ENCODE data around the gene TWIST2.

The TWIST2 gene

DNA sequence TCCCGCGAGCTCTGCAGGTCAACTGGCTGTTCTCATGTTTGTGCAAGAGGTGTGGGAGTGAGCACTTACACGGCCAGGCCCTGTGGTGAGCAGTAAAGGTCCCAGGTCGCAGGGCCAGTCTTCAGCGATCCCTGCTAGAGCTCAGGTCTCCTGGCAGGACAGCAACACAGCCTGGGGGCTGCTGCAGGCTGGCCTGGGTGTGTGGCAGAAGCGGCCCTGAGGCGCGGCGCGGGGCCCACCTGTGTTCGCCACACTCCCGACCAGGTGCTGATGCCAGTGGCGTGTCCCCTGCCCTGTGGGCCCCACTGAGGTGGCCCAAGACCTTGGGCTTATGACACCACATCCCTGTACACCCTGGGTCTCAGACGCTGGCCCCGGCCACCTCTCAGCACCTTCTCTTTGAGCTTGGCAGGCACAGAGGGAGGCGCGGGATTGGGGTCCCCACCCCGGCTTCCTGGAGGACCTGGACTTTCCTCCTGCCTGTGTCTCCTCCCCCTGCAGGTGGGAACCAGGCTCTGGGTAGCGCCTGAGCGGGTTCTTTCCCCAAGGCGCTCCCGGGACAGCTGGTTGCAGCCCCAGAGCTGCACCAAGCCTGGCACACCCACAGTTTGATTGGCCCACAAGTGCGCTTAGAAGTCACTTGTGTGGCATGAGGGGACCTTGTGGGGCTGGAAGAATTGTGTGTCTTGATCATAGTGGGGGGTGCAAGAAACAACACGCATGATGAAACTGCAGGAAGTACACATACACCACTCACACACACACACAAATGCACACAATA is 59.2 kb downstream of the TWIST2 start:
- no peak for FAIRE-seq

- no peak for FAIRE-seq
Measured at GRCh38 chr2:238907717-238908173, 59.9 kb downstream of the TWIST2 start.

DNA sequence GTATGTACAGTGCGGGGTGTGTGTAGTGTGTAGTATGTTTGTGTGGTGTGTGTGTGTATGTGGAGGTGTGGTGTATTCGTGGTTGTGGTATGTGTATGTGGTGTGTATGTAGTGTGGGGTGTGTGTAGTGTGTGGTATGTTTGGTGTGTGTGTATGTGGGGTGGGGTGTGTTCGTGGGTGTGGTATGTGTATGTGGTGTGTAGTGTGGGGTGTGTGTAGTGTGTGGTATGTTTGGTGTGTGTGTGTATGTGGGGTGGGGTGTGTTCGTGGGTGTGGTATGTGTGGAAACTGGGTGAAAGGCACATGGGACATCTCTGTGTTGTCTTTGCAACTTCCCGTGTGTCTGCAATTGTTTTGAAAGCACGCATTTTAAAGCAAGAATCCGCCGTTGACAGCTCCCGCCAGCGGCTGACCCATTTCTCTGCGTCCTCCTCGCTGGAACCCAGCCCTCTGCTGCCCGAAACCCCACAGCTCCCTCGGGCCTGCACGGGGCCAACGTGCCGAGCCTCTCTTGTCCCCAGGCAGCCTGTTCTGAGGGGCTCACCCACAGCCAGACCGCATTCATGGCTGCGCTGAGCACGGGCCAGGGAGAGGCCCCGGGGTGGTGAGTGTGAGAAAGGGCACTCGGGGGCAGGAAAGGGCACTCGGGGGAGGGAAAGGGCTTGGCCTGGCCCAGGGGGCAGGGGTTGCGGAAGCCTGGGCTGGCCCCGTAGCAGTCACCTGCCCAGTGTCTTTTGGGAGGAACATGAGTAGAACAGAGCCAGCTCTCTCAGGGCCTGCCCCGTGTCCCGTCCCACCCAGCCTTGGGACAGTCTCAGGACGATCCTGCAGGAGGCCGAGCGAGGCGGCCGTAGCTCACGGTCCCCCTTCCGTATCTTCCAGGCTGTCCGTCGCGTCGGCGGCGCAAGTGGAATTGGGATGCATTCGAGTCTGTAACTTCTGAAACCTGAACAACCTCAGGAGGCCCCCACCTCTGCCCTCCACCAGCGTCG is 61.4 kb downstream of the TWIST2 start:
- FAIRE-seq: no peak

DNA sequence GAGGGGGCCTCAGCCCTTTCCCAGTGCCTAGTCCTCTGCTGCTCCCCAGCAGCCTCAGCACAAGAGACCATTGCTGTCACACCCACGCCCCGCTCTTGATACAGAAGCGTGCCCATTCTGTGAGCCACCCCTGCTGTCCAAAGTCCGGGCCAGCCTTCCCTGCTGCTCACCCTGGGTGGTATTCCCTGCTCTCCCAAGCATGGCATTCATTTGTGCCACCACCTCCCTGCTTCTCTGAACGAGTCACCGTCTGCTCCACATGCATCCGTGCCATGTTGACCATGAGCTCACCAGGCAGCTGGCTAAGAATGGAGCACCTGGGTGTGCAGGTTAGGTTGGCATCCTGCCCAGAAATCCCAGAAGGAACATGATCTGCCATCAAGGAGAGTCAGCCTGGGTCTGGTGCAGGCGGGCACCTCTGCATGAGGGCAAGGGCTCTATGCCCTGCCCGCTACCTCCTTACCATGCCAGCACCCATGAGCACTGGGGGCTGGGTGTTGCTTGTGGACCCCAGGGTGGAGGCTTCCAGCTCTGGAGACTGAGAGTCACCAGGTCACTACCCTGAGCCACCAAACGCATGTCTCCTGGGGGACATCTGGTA is 63.0 kb downstream of the TWIST2 start:
- no peak for FAIRE-seq

DNA sequence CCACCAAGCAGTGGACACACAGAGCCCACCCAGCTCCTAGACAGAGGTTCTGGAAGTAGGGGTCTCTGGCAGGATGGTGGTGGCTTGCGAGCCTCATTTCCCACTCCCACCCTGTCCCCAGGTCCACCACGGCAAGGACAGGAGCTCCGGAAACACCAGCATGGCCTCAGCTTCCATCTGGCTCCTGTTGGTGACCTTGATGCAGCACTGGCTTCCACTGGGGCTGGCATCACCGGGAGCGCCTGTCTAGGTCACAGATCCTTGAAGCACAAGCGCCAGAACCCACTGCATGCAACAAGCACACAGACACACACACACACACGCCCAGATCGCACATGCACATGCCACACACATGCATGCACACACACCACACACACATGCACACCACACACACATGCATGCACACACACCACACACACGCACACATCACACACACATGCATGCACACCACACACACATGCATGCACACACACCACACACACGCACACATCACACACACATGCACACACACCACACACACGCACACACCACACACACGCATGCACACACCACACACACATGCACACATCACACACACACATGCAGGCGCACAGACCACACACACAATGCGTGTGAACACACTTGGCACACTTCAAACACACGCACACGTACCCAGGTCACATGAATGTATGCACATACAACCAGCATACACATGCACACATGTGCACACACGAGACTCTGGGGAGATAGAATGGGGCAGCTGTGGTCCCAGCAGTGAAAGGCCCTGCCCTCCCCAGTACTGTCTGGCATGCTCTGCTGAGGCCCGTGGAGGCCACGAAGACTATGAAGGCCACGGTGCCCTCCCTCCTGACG is 63.7 kb downstream of the TWIST2 start:
- no peak for FAIRE-seq

- no peak for FAIRE-seq
Measured at GRCh38 chr2:238912228-238912915, 64.5 kb downstream of the TWIST2 start.

DNA sequence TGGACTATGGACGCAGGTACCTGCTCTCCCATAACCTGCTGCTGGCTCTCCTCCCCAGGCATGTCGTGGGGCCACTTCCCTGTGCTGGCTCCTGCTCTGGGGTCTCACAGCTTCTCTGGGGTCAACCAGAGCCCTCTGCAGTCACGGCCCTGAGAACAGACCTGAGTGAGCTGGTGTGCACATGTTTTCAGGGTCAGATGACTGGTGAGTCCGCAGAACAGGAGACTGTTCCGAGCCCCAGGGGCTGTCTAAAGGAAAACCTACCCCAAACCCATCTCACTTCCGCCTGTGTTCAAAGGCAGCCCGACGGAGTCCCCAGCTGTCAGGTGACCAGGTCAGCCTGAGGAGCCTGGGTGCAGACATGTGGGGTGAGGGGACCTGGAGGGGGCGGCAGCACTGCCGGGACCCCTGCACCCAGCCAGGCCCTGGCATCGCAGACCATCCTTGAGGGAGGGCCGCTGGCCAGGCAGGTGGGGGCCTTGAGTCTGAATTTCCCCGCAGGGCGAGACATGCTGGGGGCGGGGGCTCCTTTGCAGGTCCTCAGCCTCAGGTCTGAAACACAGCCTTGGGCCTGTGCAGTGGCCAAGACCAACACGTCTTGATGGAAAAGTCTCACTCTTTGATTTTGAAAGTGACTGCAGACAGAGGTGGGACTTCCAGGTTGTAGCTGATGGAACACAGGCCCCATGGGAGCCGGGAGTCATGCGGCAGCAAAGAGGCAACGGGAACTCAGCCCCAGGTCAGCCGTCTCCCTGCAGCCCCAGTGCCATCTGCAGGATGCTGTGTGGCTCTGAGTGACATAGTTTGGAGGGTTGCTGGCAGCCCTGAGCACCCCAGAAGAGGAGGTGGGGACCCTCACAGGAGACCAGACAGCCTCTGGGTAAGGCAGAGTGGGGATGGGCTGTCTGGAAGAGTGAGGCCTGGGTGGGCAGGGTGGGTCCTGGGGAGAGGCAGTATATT is 65.3 kb downstream of the TWIST2 start:
- FAIRE-seq: no peak

GRCh38 chr2:238913931-238914647 is 66.2 kb downstream of the TWIST2 start:
- FAIRE-seq: no peak

DNA sequence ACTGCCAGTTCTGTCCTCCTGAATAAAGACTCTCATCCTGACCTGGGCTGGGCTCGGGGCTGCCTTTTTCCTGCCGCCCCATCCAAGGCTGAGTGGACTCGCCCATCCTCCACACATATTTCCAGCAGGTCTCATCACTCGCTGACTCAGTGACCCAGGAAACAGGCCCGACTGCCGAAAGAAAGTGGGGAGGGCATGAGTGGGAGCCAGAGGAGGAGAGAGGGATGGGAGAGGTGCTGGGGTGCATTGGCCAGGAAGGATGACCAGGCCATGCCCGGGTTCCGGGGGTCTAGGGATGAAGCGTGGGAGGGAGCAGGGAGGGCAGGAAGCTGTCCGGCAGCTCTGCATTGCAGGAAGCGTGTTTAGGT is 66.7 kb downstream of the TWIST2 start:
- FAIRE-seq: no peak

- FAIRE-seq: no peak
Measured at GRCh38 chr2:238915196-238915595, 67.3 kb downstream of the TWIST2 start.

GRCh38 chr2:238915596-238915995 is 67.7 kb downstream of the TWIST2 start:
- no peak for FAIRE-seq

DNA sequence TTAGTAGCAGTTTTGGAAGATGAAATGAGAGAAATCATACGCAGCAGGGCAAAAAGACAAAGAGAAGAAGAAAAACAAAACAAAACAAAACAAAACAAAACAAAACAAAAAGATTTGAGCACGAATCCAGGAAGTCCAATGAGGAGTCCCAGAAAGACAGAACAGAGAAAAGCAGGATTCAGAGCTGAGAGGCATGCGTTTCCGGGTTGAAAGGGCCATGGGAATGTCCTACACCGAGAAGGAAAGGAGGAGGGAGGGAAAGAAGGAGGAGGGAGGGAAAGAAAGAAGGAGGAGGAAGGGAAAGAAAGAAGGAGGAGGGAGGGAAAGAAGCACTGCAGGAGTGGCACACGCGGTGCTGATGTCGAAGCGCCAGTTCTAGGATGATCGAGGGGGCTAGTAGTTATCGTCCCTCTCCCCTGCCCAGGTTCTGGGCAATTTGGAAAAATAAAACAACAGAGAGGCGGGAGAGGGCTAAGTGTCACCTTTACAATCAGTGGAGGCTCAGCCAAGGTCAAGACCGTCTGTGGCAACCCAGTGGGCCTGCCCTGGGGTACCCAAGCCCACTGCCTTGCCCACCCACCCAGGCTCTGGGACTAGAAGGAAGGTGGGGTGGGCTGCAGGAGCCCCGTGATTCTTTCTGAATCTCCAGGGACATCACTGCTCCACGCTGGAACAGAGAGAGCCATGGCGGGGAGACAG is 68.4 kb downstream of the TWIST2 start:
- no peak for FAIRE-seq

DNA sequence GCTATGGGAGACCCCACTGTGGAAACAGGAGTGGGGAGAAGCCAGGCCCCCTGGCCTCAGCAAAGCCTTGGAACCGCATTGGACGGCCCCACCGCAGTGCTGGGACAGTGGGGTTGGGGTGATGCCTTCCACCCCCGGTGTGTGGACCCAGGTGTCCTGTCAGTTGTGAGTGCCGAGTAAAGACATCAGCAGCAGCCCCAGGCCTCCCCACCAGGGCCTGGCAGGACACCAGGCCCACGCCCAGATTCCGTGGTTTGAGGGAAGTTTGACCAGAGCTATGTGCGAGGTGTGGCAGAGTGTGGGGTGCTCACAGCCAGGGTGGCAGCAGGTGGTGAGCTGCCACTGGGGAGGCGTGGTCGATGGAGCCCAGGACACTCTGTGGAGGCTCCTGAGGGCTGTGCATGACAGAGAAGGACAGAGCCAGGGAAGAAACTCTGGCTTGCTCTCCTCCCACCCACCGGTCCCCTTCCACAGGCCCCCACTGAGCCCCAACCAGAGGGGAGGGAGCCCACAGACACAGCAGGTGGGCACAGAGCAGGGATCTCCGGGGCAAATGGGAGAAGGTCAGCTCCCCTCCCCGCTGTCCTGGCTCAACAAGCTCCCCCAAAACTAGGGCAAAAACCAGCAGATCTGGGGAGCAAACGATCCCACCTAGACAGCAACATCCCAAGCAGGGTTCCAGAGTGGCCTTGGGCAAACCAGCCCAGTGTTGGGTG is 69.1 kb downstream of the TWIST2 start:
- FAIRE-seq: no peak

DNA sequence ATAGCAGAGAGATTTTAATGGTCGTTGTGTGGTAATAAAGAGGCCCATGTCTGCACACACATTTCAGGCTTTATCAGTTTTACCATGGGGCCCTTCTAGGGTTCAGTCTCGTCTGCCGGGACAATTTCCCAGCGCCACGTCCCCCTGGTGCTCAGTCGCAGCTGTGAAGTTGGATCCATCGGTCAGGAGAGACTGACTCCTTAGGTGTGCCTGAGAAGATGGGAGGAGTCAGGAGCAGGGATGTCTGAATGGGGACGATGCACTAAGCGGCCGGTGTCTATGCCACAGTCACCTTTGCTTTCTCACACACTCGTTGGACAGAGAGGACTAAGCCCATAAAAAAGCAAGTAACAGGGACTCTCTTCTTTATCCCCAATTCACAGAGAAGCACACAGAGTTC is 71.4 kb downstream of the TWIST2 start:
- FAIRE-seq: no peak

GRCh38 chr2:238920053-238920452 is 72.2 kb downstream of the TWIST2 start:
- no peak for FAIRE-seq

- FAIRE-seq: no peak
Measured at GRCh38 chr2:238920601-238921001, 72.7 kb downstream of the TWIST2 start.

DNA sequence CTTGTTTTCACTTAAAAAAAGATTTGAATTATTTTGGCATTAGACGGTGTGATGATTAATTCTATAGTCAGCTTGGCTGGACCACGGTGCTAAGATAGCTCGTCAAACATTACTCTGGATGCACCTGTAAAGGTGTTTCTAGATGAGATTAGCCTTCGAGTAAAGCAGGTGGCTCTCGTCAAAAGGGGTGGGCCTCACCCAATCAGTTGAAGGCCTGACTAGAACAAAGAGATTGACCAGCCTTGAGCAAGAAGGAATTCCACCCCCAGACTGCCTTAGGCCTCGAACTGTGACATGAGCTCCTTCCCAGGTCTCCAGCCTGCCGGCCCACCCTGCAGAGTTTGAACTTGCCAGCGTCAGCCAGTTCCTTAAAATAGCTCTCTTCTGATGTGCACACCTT is 73.4 kb downstream of the TWIST2 start:
- FAIRE-seq: no peak

- FAIRE-seq: no peak
Measured at GRCh38 chr2:238921681-238922319, 73.9 kb downstream of the TWIST2 start.

All from G401.6 (cell line).